K562 (cell line): ENCODE data around the gene IFFO2. TPM values are rescaled to one million over a fixed set of nuclear protein-coding genes. Genes with fewer than 3 reads are reported as not detected.

ENCODE experiments used
- CAMTA2 ChIP-seq: fragments of 250-450 bp; sonication (Bioruptor Pico); conservative IDR thresholded peaks from 2 replicates; pipeline ENCODE4 v1.5.1; 2022
- CBX5 ChIP-seq: IDR thresholded peaks from 2 replicates; pipeline ENCODE4 v1.6.1; 2014; ENCODE audit warnings: low read depth, borderline replicate concordance
- ELF2 ChIP-seq: fragments of 250-450 bp; sonication (Bioruptor Pico); IDR thresholded peaks from 2 replicates; pipeline ENCODE4 v1.5.0; 2021; ENCODE audit warnings: mild to moderate bottlenecking
- ETV6 ChIP-seq, 3 experiments: fragments of 150-350 bp in 1 of 3; sonication (generic) in 1 of 3; formaldehyde crosslinking in 1 of 3; IDR thresholded peaks; 2 replicates each; pipeline versions ENCODE4 v1.6.1 to v1.8.0; 2014 to 2022; ENCODE audit warnings: borderline replicate concordance in 2 of 3, low read depth in 2 of 3, antibody characterized with exemption in 1 of 3, low read length in 1 of 3, mild to moderate bottlenecking in 1 of 3, missing genetic modification reagents in 1 of 3
- NONO ChIP-seq, 2 experiments: fragments of 200-400 bp in 1 of 2; fragments of 450-650 bp in 1 of 2; formaldehyde crosslinking in 1 of 2; IDR thresholded peaks; 2 replicates each; pipeline ENCODE4 v1.6.1; 2017; ENCODE audit warnings: low read depth in 2 of 2, mild to moderate bottlenecking in 2 of 2, moderate library complexity in 2 of 2, low read length in 1 of 2
- PHB ChIP-seq: fragments of 250-450 bp; sonication (Bioruptor Pico); IDR thresholded peaks from 2 replicates; pipeline ENCODE4 v1.5.0; 2021
- PURB ChIP-seq: sonication (generic); formaldehyde crosslinking; IDR thresholded peaks from 2 replicates; pipeline ENCODE4 v1.9.0; 2021; ENCODE audit warnings: low read depth, mild to moderate bottlenecking, missing genetic modification reagents
- SPI1 ChIP-seq: IDR thresholded peaks from 2 replicates; pipeline ENCODE4 v1.6.1; 2011; ENCODE audit warnings: low read depth, low read length, control low read depth, borderline replicate concordance
- TFAP4 ChIP-seq: sonication (generic); formaldehyde crosslinking; IDR thresholded peaks from 2 replicates; pipeline ENCODE4 v1.8.0; 2022; ENCODE audit warnings: missing genetic modification reagents, mild to moderate bottlenecking, moderate library complexity, borderline replicate concordance
- ZFP30 ChIP-seq: fragments of 250-450 bp; sonication (Bioruptor Pico); IDR thresholded peaks from 2 replicates; pipeline ENCODE4 v1.8.0; 2022; ENCODE audit warnings: moderate library complexity, mild to moderate bottlenecking, inconsistent platforms, borderline replicate concordance
- ZFP36 ChIP-seq: fragments of 150-350 bp; IDR thresholded peaks from 2 replicates; pipeline ENCODE4 v1.6.1; 2018; ENCODE audit warnings: low read length, low read depth; ENCODE audit not compliant: partially characterized antibody
- ZNF165 ChIP-seq: fragments of 250-450 bp; sonication (Bioruptor Pico); IDR thresholded peaks from 2 replicates; pipeline ENCODE4 v1.4.0; 2020; ENCODE audit warnings: borderline replicate concordance
- ZNF197 ChIP-seq: fragments of 200-800 bp; sonication (Bioruptor generic); IDR thresholded peaks from 2 replicates; pipeline ENCODE4 v1.6.1; 2016; ENCODE audit warnings: low read depth, missing genetic modification characterization, missing compliant biosample characterization
- ZNF280B ChIP-seq: fragments of 250-450 bp; sonication (Bioruptor Pico); IDR thresholded peaks from 2 replicates; pipeline ENCODE4 v1.5.1; 2021; ENCODE audit warnings: mild to moderate bottlenecking
- ZNF444 ChIP-seq: fragments of 250-450 bp; sonication (Bioruptor Pico); IDR thresholded peaks from 2 replicates; pipeline ENCODE4 v1.4.0; 2020; ENCODE audit warnings: mild to moderate bottlenecking, moderate library complexity
- ZNF584 ChIP-seq: fragments of 200-800 bp; sonication (Bioruptor generic); IDR thresholded peaks from 2 replicates; pipeline ENCODE4 v1.6.1; 2016; ENCODE audit warnings: low read depth, mild to moderate bottlenecking, missing genetic modification characterization, missing compliant biosample characterization
- polyA plus RNA-seq, 8 experiments: library from polyadenylated mRNA; depleted of rRNA in 4 of 8; stranded (reverse) in 5 of 8; unstranded in 3 of 8; fragments of >200 nt; fragmentation: Nextera tagmentation in 2 of 8; fragmentation: Illumina TruSeq in 1 of 8; extraction: Ambion mirVana in 2 of 8; extraction: Trizol in 1 of 8; gene quantifications; 2 replicates each; pipeline versions ENCODE4 v1.2.1 to v1.2.3, GENCODE V29; 2011 to 2014; ENCODE audit warnings: inconsistent platforms in 1 of 8, missing spikeins in 1 of 8
- total RNA-seq, 7 experiments: library from RNA; depleted of rRNA in 6 of 7; stranded (reverse); fragments of >200 nt in 6 of 7; fragmentation: Illumina TruSeq in 2 of 7; extraction: Trizol in 2 of 7; gene quantifications; 2 replicates each; pipeline versions ENCODE4 v1.2.1 to v1.2.3, GENCODE V29; 2011 to 2021; ENCODE audit warnings: low replicate concordance in 1 of 7
- TF ChIP-seq, protein P1 (sequence below), 2 experiments: IDR thresholded peaks in 1 of 2; conservative IDR thresholded peaks in 1 of 2; 2 replicates each; pipeline ENCODE4 v1.6.1; 2016; ENCODE audit warnings: low read depth in 2 of 2, mild to moderate bottlenecking in 1 of 2, missing compliant biosample characterization in 1 of 2, missing genetic modification characterization in 1 of 2, moderate library complexity in 1 of 2
- TF ChIP-seq, protein P2 (sequence below): IDR thresholded peaks from 2 replicates; pipeline ENCODE4 v1.6.1; 2016; ENCODE audit warnings: missing genetic modification characterization, missing compliant biosample characterization

IFFO2 gene
- total and polyA plus RNA-seq, 9 of the 15 experiments (the other 6 are each of a cell fraction or from before 2014, with no cell fraction given), result 0.15 to 1.0 (median 0.44) TPM; not detected in 2

DNA sequence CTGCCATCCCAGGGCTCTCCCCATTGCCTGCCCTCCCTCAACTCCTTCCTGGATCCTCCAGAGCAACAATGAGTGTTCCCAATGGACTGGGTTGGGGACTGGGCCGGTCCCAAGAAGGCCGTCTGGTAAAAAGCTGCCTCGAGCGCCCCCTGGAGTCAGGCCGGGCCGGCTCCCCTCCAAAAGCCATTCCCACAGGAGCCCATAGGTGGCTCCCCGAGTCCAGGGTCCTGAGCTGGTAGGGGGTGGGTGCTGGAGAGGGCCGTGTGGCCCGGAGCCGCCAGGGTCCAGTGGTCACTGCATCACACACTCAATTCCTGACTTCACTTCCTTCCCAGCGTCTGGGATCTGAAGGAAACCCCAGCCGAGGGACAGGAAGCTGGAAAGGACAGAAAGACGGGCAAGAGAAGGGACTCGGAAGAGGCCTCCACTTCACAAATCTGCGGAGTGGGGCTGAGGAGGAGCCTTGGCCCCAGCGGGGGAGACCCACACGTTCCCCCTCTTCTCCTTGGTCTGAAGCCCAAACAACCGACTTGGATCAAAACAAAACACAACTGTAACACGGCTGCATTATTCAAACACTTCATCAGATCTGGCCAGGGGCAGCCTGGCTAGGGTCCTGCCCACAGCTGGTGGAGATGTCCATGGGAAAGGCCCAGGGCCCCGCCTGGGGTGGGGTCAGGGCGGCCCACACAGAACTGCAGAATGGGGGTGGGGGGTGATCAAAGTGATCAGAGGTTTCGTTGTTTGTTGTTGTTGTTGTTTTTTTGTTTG is 43.2 kb downstream of the IFFO2 start (continued):
- TF ChIP-seq ZNF197 (no peak), ZNF165 (CRISPR knock-in tag) (0 out of 2 replicates have a peak, but pooled peaks have one; percentile 47), ZFP36 (peak; percentile 4), ZNF584 (CRISPR knock-in tag) (no peak), SPI1 (no peak), PURB (CRISPR knock-in tag) (no peak), ZNF280B (CRISPR knock-in tag) (no peak), NONO (IDR thresholded peaks at IDR 0.05; ENCODE audit: low read depth in 2 of 2, low read length in 1 of 2) (0 out of 4 replicates have a peak, but pooled peaks of 1 of the 2 experiments have one; percentile 48), CAMTA2 (CRISPR knock-in tag) (no peak), ZFP30 (CRISPR knock-in tag) (no peak), CBX5 (no peak), ELF2 (0 out of 2 replicates have a peak, but pooled peaks have one; percentile 14), ETV6 (IDR thresholded peaks at IDR 0.05; ENCODE audit: borderline replicate concordance in 1 of 2, low read depth in 2 of 2, low read length in 1 of 2) (no peak), ETV6 (CRISPR knock-in tag; IDR thresholded peaks at IDR 0.05; ENCODE audit: borderline replicate concordance) (no peak), TFAP4 (peak; percentile 48; the same call in 1 of the 2 replicates), PHB (CRISPR knock-in tag) (0 out of 2 replicates have a peak, but pooled peaks have one; percentile 24), ZNF444 (CRISPR knock-in tag) (no peak)
- TF ChIP-seq, protein P1, sequence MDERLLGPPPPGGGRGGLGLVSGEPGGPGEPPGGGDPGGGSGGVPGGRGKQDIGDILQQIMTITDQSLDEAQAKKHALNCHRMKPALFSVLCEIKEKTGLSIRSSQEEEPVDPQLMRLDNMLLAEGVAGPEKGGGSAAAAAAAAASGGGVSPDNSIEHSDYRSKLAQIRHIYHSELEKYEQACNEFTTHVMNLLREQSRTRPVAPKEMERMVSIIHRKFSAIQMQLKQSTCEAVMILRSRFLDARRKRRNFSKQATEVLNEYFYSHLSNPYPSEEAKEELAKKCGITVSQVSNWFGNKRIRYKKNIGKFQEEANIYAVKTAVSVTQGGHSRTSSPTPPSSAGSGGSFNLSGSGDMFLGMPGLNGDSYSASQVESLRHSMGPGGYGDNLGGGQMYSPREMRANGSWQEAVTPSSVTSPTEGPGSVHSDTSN (CRISPR knock-in tag; IDR thresholded peaks at IDR 0.05; ENCODE audit: low read depth), result no peak
- TF ChIP-seq, protein P1 (tag; conservative IDR thresholded peaks at IDR 0.05; ENCODE audit: low read depth), result no peak
- TF ChIP-seq, protein P2, sequence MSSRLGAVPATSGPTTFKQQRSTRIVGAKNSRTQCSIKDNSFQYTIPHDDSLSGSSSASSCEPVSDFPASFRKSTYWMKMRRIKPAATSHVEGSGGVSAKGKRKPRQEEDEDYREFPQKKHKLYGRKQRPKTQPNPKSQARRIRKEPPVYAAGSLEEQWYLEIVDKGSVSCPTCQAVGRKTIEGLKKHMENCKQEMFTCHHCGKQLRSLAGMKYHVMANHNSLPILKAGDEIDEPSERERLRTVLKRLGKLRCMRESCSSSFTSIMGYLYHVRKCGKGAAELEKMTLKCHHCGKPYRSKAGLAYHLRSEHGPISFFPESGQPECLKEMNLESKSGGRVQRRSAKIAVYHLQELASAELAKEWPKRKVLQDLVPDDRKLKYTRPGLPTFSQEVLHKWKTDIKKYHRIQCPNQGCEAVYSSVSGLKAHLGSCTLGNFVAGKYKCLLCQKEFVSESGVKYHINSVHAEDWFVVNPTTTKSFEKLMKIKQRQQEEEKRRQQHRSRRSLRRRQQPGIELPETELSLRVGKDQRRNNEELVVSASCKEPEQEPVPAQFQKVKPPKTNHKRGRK (tag), result no peak
